Measurements from ENCODE around the gene FLYWCH1. TPM values are rescaled to one million over a fixed set of nuclear protein-coding genes. Genes with fewer than 3 reads are reported as not detected.

Gene FLYWCH1
- total RNA-seq, 4 donors from 2014 or later, result 41.7 to 49.7 (median 44.0) TPM

- intact Hi-C loops (cut with DNase I; ENCODE audit: low total_unique reads) (no loop called here), in situ Hi-C loops (cut with MboI; ENCODE audit: low sequenced_read_pairs in 4 of 4) (no loop called here)
- Histone ChIP-seq H3K36me3 (peaks cover 0 to 6% of the 10 kb centered on the region in 2 donors), H3K9me3 (no peaks in the 10 kb centered on the region), H3K27ac (peak overlapping the region in 1 of 4 donors; percentile 65), H3K4me1 (peaks cover 0 to 15% of the 10 kb centered on the region in 2 donors), H3K4me3 (no peak overlapping the region), H3K27me3 (peaks cover under 1 to 5% (median 2%) of the 10 kb centered on the region in 3 donors)
- TF ChIP-seq CTCF (IDR thresholded peaks at IDR 0.05 in 4 of 5, conservative IDR thresholded peaks at IDR 0.05 in 1 of 5), result no peak
- TF ChIP-seq POLR2A (IDR thresholded peaks at IDR 0.05), result no peak
- ATAC-seq, result no peak
- DNase-seq, result no peak
Measured at GRCh38 chr16:2949705-2950352, 38.1 kb downstream of the FLYWCH1 start.

DNA sequence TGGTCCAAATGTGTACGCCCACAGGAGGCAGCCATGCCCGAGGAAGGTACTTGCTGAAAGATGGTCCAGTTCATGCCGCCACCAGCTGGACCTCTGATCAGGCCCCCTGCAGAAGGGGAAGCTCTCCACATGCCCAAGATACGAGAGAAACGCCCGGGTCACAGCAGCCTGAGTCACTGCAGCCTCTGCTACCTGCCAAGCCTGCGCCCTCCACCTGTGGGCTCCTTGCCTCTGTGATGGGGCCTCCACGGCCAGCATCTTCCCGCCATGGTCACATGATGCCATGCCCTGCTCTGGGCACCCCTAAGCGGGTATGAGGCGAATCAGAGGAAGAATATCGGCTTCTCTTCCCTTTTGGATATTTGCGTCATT lies 38.6 kb downstream of the FLYWCH1 start:
- no peak overlapping the region for H3K4me3 ChIP-seq
- DNase-seq (no peak), ATAC-seq (no peak)
- no peak overlapping the region for H3K27ac ChIP-seq
- H3K36me3 ChIP-seq, result peaks cover 0 to 6% of the 10 kb centered on the region in 2 donors
- TF ChIP-seq POLR2A (IDR thresholded peaks at IDR 0.05) (no peak), CTCF (IDR thresholded peaks at IDR 0.05 in 4 of 5, conservative IDR thresholded peaks at IDR 0.05 in 1 of 5) (no peak)
- intact Hi-C loops (cut with DNase I; ENCODE audit: low total_unique reads) (no loop called here), in situ Hi-C loops (cut with MboI; ENCODE audit: low sequenced_read_pairs in 4 of 4) (no loop called here)
- H3K27me3 ChIP-seq, result peaks cover 6 to 9% (median 7%) of the 10 kb centered on the region in 3 donors
- H3K9me3 ChIP-seq, result no peaks in the 10 kb centered on the region
- peaks cover 0 to 15% of the 10 kb centered on the region in 2 donors for H3K4me1 ChIP-seq

- DNase-seq, result no peak
Measured at GRCh38 chr16:2950773-2951172, 39.0 kb downstream of the FLYWCH1 start.

GRCh38 chr16:2952679-2953078 lies 40.9 kb downstream of the FLYWCH1 start:
- H3K4me3 ChIP-seq, result no peak overlapping the region
- ATAC-seq (no peak), DNase-seq (no peak)
- in situ Hi-C loops (cut with MboI; ENCODE audit: low sequenced_read_pairs in 4 of 4) (no loop called here), intact Hi-C loops (cut with DNase I; ENCODE audit: low total_unique reads) (no loop called here)
- H3K27ac ChIP-seq, result no peak overlapping the region
- no peaks in the 10 kb centered on the region for H3K9me3 ChIP-seq
- TF ChIP-seq POLR2A (IDR thresholded peaks at IDR 0.05) (no peak), CTCF (IDR thresholded peaks at IDR 0.05 in 4 of 5, conservative IDR thresholded peaks at IDR 0.05 in 1 of 5) (no peak)
- no peaks in the 10 kb centered on the region for H3K36me3 ChIP-seq
- H3K4me1 ChIP-seq, result peaks cover 0 to 15% of the 10 kb centered on the region in 2 donors
- H3K27me3 ChIP-seq, result peaks cover 24 to 30% (median 26%) of the 10 kb centered on the region in 3 donors

More at GRCh38 chr16:2950773-2951172, 39.0 kb downstream of the FLYWCH1 start:
- peaks cover 0 to 15% of the 10 kb centered on the region in 2 donors for H3K4me1 ChIP-seq
- no peak overlapping the region for H3K4me3 ChIP-seq
- ATAC-seq, result no peak
- peaks cover 0 to 6% of the 10 kb centered on the region in 2 donors for H3K36me3 ChIP-seq
- intact Hi-C loops (cut with DNase I; ENCODE audit: low total_unique reads) (no loop called here), in situ Hi-C loops (cut with MboI; ENCODE audit: low sequenced_read_pairs in 4 of 4) (no loop called here)
- H3K27me3 ChIP-seq, result peaks cover 9 to 12% (median 12%) of the 10 kb centered on the region in 3 donors
- no peak overlapping the region for H3K27ac ChIP-seq
- TF ChIP-seq CTCF (IDR thresholded peaks at IDR 0.05 in 4 of 5, conservative IDR thresholded peaks at IDR 0.05 in 1 of 5) (no peak), POLR2A (IDR thresholded peaks at IDR 0.05) (no peak)
- no peaks in the 10 kb centered on the region for H3K9me3 ChIP-seq
